Endothelial cell of umbilical vein (primary cell): ENCODE data around the gene FRS3. TPM values are rescaled to one million over a fixed set of nuclear protein-coding genes. Genes with fewer than 3 reads are reported as not detected.

Experiments
- BruUV-seq: library from RNA; stranded (reverse); fragments of 400-500 nt; replicated peaks from 2 replicates; lab custom pipeline; 2021; lab: Mats Ljungman, UMichigan
- CTCF ChIA-PET: fragments of 300-600, 350-600 bp; sonication (Branson Sonifier 250); formaldehyde crosslinking; loops from one replicate; lab custom pipeline; 2021; ENCODE audit warnings: antibody characterized with exemption, inconsistent platforms; lab: Charles Lee
- POLR2A ChIA-PET: fragments of 300-600, 350-600 bp; sonication (Branson Sonifier 250); formaldehyde crosslinking; loops from one replicate; lab custom pipeline; 2021; ENCODE audit warnings: antibody characterized with exemption, inconsistent platforms; lab: Charles Lee
- DNase-seq: peaks from one replicate; pipeline ENCODE4 v3.0.0-alpha.2; 2011; ENCODE audit warnings: low read depth, low spot score
- FAIRE-seq: peaks from 2 replicates; lab custom pipeline; 2011; peaks lifted over from hg19 to GRCh38; lab: Jason Lieb, UNC
- H2AFZ ChIP-seq: 2 replicates; pipeline ENCODE4 v1.6.0; 2012; ENCODE audit warnings: low read depth, low read length, control low read depth, inconsistent platforms
- H3K27ac ChIP-seq: 2 replicates; pipeline ENCODE4 v1.5.1; 2011; ENCODE audit warnings: low read depth, mild to moderate bottlenecking, control low read depth, low read length, moderate library complexity; ENCODE audit not compliant: insufficient read depth
- H3K27me3 ChIP-seq, 2 experiments: 2 replicates each; pipeline versions ENCODE4 v1.6.0 to v1.6.1; 2011; ENCODE audit warnings: low read length in 2 of 2, mixed read lengths in 1 of 2; ENCODE audit not compliant: control insufficient read depth in 2 of 2, insufficient read depth in 2 of 2
- H3K36me3 ChIP-seq, 2 experiments: 2 replicates in 1 of 2; 3 replicates in 1 of 2; pipeline ENCODE4 v1.5.1; 2011; ENCODE audit warnings: low read length in 2 of 2, mild to moderate bottlenecking in 1 of 2, moderate library complexity in 1 of 2; ENCODE audit not compliant: control insufficient read depth in 2 of 2, insufficient read depth in 2 of 2; ENCODE audit errors: extremely low read depth in 1 of 2
- H3K4me1 ChIP-seq: 3 replicates; pipeline ENCODE4 v1.5.1; 2011; ENCODE audit warnings: mild to moderate bottlenecking, low read length; ENCODE audit not compliant: control insufficient read depth, insufficient read depth; ENCODE audit errors: extremely low read depth
- H3K4me2 ChIP-seq: 2 replicates; pipeline ENCODE4 v1.6.1; 2011; ENCODE audit warnings: low read length, control low read depth, mixed read lengths; ENCODE audit not compliant: insufficient read depth
- H3K4me3 ChIP-seq, 3 experiments: fragments of 200-600 bp in 1 of 3; sonication (generic), shearing (Covaris generic) in 1 of 3; replicated peaks in 1 of 3; 2 replicates each; pipeline ENCODE4 v1.5.1; 2011 to 2016; ENCODE audit warnings: control low read depth in 3 of 3, low read length in 3 of 3, mild to moderate bottlenecking in 2 of 3, inconsistent platforms in 1 of 3, low read depth in 1 of 3, moderate library complexity in 1 of 3; ENCODE audit not compliant: insufficient read depth in 1 of 3
- H3K79me2 ChIP-seq: 2 replicates; pipeline ENCODE4 v1.6.0; 2012; ENCODE audit warnings: low read length, inconsistent platforms; ENCODE audit not compliant: control insufficient read depth, insufficient read depth
- H3K9ac ChIP-seq: replicated peaks from 2 replicates; pipeline ENCODE3; 2011; ENCODE audit warnings: low read length, control low read depth; ENCODE audit not compliant: insufficient read depth; ENCODE audit errors: extremely low read depth
- H3K9me1 ChIP-seq: replicated peaks from 3 replicates; pipeline ENCODE4 v1.6.0; 2011; ENCODE audit warnings: mild to moderate bottlenecking, low read length; ENCODE audit not compliant: control insufficient read depth, insufficient read depth; ENCODE audit errors: extremely low read depth
- H3K9me3 ChIP-seq: replicated peaks from 2 replicates; pipeline ENCODE4 v1.5.1; 2012; ENCODE audit warnings: low read length, inconsistent platforms; ENCODE audit not compliant: control insufficient read depth, insufficient read depth
- H4K20me1 ChIP-seq: replicated peaks from 2 replicates; pipeline ENCODE3; 2011; ENCODE audit warnings: mild to moderate bottlenecking, low read length; ENCODE audit not compliant: control insufficient read depth, insufficient read depth; ENCODE audit errors: extremely low read depth
- EZH2 ChIP-seq: IDR thresholded peaks from 2 replicates; pipeline ENCODE4 v1.6.1; 2012; ENCODE audit warnings: borderline replicate concordance, low read depth, mild to moderate bottlenecking, moderate library complexity, low read length, inconsistent platforms; ENCODE audit not compliant: severe bottlenecking
- FOS ChIP-seq: IDR thresholded peaks from 2 replicates; pipeline ENCODE4 v1.6.1; 2011; ENCODE audit warnings: mild to moderate bottlenecking, low read length, moderate library complexity, borderline replicate concordance; ENCODE audit not compliant: insufficient read depth
- GATA2 ChIP-seq: IDR thresholded peaks from 2 replicates; pipeline ENCODE4 v1.7.0; 2011; ENCODE audit warnings: low read depth, mild to moderate bottlenecking, moderate library complexity, mixed read lengths, low read length; ENCODE audit not compliant: insufficient read length, insufficient read depth
- JUN ChIP-seq: IDR thresholded peaks from 2 replicates; pipeline ENCODE4 v1.6.1; 2011; ENCODE audit warnings: borderline replicate concordance, low read depth; ENCODE audit not compliant: insufficient read length, insufficient read depth
- MYC ChIP-seq: IDR thresholded peaks from one replicate; pipeline ENCODE4 v1.6.1; 2011; ENCODE audit warnings: mild to moderate bottlenecking, low read depth, low read length
- POLR2A ChIP-seq: IDR thresholded peaks from 2 replicates; pipeline ENCODE4 v1.6.1; 2012; ENCODE audit warnings: low read depth, mild to moderate bottlenecking, control low read depth, low read length
- POLR2AphosphoS5 ChIP-seq: IDR thresholded peaks from 2 replicates; pipeline ENCODE4 v1.6.1; 2012; ENCODE audit warnings: low read depth, mild to moderate bottlenecking, control low read depth, low read length, moderate library complexity; ENCODE audit not compliant: insufficient read depth
- dilution Hi-C: fragments of 300-500 bp; cut with MboI; formaldehyde crosslinking; loops from one replicate; pipeline ENCODE4 v1.15.0; 2019; ENCODE audit warnings: low sequenced_read_pairs; ENCODE audit not compliant: extremely low pct_ligation_motif_present
- intact Hi-C: fragments of 100-400 bp; cut with micrococcal nuclease; formaldehyde crosslinking; loops from one replicate; pipeline ENCODE4 v1.10.0; 2022
- polyA plus RNA-seq, 4 experiments: library from polyadenylated mRNA; depleted of rRNA in 3 of 4; stranded (reverse) in 3 of 4; unstranded in 1 of 4; fragments of >200 nt; gene quantifications; 2 replicates each; pipeline versions ENCODE4 v1.2.1 to v1.2.3, GENCODE V29; 2011 to 2012; ENCODE audit warnings: missing spikeins in 1 of 4
- total RNA-seq: library from RNA; stranded (reverse); gene quantifications from 2 replicates; pipeline ENCODE4 v1.2.3, GENCODE V29; 2021
- TF ChIP-seq, protein P1 (sequence below): IDR thresholded peaks from 2 replicates; pipeline ENCODE4 v1.6.1; 2011; ENCODE audit not compliant: insufficient read depth, insufficient read length
- TF ChIP-seq, protein P2 (sequence below), 2 donors: IDR thresholded peaks; 1 replicate in 1 of 2; 2 replicates in 1 of 2; pipeline ENCODE4 v1.5.1; 2011; ENCODE audit warnings: low read length in 2 of 2, mild to moderate bottlenecking in 2 of 2, moderate library complexity in 2 of 2, control low read depth in 1 of 2, inconsistent platforms in 1 of 2, low read depth in 1 of 2; ENCODE audit not compliant: insufficient read depth in 1 of 2; ENCODE audit errors: extremely low read depth in 1 of 2

Gene FRS3
- total and polyA plus RNA-seq, 2 donors (not counting 3 experiments of a cell fraction or from before 2014, with no cell fraction given) = 5.2 to 5.3 TPM

DNA sequence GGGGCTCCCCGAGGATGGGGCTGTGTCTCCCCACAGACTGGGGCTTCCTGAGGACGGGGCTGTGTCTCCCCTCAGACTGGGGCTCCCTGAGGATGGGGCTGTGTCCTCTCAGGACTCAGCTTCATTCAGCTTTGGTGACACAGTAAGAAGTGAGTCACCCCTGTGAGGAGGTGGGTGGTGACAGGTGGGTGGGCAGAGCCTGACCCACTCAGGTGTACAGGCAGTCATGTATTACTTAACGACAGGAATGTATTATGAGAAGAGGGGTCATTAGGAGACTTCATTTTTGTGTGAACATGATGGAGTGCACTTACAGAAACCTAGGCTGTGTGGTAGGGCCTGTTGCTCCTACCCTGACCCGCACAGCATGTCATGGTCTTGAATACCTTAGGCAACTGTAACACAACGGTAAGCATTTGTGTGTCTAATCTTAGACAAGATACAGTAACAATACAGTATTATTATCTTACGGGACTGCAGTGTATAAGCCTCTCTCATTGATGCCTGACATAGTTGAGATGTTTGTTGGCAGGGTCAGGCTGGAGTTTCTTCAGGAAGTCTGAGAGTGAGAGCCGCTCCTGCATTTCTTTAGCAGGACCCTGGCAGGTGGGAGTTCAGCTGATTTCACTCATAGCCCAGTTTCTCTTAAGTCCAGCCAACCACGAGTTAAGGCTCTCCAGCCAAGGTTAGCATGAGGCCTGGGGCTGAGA, 21.6 kb downstream of the FRS3 start:
- FAIRE-seq (no peak), DNase-seq (no peak)
- peaks cover 3 to 7% of the 10 kb centered on the region in 2 experiments for H3K27me3 ChIP-seq
- no peak overlapping the region for H3K27ac ChIP-seq
- ChIA-PET CTCF (no interaction called here), POLR2A (no interaction called here)
- H3K9me1 ChIP-seq = no peaks in the 10 kb centered on the region
- no peaks in the 10 kb centered on the region for H3K36me3 ChIP-seq
- H3K79me2 ChIP-seq = no peaks in the 10 kb centered on the region
- H4K20me1 ChIP-seq = no peaks in the 10 kb centered on the region
- H3K9me3 ChIP-seq = no peaks in the 10 kb centered on the region
- no TSS peak for BruUV-seq
- no peak overlapping the region for H3K4me2 ChIP-seq
- TF ChIP-seq FOS = no peak
- no peak for TF ChIP-seq EZH2
- no peak for TF ChIP-seq GATA2
- TF ChIP-seq, protein P1, sequence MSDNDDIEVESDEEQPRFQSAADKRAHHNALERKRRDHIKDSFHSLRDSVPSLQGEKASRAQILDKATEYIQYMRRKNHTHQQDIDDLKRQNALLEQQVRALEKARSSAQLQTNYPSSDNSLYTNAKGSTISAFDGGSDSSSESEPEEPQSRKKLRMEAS = no peak
- no peak for TF ChIP-seq MYC
- no peak for TF ChIP-seq POLR2AphosphoS5
- TF ChIP-seq JUN = no peak
- TF ChIP-seq, protein P2, sequence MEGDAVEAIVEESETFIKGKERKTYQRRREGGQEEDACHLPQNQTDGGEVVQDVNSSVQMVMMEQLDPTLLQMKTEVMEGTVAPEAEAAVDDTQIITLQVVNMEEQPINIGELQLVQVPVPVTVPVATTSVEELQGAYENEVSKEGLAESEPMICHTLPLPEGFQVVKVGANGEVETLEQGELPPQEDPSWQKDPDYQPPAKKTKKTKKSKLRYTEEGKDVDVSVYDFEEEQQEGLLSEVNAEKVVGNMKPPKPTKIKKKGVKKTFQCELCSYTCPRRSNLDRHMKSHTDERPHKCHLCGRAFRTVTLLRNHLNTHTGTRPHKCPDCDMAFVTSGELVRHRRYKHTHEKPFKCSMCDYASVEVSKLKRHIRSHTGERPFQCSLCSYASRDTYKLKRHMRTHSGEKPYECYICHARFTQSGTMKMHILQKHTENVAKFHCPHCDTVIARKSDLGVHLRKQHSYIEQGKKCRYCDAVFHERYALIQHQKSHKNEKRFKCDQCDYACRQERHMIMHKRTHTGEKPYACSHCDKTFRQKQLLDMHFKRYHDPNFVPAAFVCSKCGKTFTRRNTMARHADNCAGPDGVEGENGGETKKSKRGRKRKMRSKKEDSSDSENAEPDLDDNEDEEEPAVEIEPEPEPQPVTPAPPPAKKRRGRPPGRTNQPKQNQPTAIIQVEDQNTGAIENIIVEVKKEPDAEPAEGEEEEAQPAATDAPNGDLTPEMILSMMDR (IDR thresholded peaks at IDR 0.05; ENCODE audit: extremely low read depth in 1 of 2, insufficient read depth in 1 of 2, low read depth in 1 of 2, low read length in 2 of 2) = no peak
- TF ChIP-seq POLR2A = no peak
- no peaks in the 10 kb centered on the region for H3K4me1 ChIP-seq
- H2AFZ ChIP-seq = no peak overlapping the region
- intact Hi-C loops = no loop called here
- dilution Hi-C loops = no loop called here
- H3K9ac ChIP-seq = no peak overlapping the region
- no peak overlapping the region for H3K4me3 ChIP-seq
